T-helper 22 cell (primary cell): Measurements from ENCODE around the gene PGD.
"Not testable (repeated sequence)": the region's sequence is repeated elsewhere in the genome, so short reads cannot be mapped to it uniquely, and the experiment has no call there.

ENCODE experiments used
- DNase-seq: peaks from one replicate; pipeline ENCODE4 v3.0.0-alpha.2; 2020; ENCODE audit warnings: low read depth

Gene PGD

DNA sequence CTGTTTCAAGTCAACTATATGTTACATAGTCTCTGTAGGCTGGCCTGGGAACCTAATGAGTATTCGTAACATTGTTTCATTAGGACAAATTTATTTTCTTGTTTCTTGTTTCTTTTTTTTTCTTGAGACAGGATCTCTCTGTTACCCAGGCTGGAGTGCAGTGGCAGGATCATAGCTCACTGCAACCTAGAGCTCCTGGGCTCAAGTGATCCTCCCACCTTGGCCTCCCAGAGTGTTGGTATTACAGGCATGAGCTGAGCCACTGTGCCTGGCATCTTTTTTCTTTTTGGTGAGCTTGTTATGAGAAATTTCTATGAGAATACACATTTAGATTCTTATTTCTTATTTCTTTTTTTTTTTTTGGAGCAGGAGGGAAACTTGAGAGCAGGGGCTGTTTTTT is 38.2 kb downstream of the PGD start:
- no peak for DNase-seq

DNA sequence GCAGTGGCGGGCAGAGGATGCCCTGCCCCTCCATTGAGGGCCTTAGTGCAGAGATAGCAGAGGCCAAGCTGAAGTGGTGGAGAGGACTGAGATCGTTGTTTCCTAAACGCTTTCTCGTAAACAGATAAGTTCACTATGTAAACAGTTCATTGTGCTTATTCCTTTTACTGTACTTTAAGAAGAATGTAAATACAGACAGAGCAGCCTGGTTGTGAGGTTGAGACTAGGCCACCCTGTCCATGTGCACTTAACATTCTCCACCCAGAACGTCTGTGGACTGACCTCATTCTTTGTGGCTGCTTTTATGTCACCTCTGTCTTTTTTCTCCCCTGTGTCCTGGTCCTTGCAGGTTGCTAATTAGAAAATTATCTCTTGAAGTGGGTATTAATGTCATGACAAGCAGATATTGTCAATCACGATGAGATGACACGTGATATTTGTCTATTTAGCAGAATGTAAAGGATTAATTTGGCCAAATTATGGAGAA is 39.9 kb downstream of the PGD start:
- no peak for DNase-seq

DNA sequence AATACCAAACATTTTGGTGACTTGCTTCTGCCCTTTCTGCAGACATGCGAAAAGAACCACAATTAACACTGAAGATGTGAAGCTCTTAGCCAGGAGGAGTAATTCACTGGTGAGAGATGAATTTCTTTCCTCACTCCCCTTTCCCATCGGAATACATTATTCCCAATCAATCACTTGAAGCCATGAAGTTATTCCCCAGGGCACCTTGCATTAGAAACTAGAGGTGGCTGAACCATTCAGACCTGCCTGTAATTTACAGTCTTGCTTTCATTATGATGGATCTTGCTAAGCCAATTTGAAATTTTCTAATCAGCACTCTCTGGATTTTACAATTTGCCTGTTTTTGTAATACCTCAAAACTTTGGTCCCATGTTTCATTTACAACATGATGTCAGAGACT is 41.4 kb downstream of the PGD start:
- DNase-seq = no peak

DNA sequence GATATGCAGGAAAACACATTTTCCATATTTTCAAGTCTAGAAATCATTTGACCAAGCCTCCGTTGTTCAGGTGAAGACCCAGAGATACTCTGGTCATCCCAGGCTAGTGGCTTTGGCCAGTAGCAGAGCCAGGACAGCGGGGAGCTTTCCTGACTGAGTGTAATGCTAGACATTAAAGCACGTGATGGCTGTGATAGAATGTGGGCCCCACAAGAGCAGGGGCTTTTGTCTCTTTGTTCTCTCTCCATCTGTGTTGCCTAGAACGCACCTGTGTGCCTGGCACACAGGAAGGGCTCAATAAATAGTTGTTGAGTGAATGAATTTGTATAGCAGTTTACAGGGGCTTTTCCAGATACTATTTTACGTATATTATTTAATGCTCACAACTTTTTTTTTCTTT is 41.9 kb downstream of the PGD start:
- DNase-seq = no peak

DNA sequence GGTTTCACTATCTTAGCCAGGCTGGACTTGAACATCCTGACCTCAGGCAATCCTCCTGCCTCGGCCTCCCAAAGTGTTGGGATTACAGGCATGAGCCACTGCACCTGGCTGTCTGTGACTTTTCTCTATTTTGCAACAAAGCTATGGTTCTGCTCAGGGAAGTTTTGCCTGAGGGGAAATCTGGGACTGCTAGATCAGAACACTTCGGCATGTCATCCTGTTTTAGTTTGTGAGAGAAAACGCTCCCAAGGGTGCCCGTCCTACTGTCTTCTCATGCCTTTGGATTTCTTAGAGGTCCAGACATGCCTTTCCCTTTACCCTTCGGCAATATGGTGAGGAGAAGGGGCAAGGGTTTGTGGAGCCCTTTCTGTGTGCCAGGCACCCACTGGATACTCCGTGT is 45.4 kb downstream of the PGD start:
- no peak for DNase-seq

DNA sequence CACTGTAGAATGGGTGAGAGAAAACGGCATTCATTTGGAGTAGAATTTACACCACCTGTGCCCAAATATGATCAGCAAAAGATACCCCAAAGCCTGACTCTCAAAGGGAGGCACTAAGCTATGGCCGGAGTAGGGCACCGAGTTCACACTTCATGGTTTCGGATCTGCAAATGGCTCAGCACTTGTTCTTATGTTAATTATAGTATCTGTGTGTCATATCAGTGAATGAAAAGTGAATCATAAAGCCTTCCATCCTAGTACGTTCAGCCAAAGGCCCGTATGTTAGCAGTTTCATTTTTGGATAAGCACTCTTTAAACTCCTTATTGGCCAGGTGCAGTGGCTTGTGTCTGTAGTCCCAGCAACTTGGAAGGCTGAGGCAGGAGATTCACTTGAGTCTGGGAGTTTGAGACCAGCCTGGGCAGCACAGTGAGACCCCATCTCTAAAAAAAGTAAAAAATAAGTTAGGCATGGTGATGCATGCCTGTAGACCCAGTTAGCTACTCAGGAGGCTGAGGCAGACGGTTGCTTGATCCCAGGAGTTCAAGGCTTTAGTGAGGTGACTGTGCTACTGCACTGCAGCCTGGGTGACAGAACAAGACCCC is 46.0 kb downstream of the PGD start:
- DNase-seq = no peak

DNA sequence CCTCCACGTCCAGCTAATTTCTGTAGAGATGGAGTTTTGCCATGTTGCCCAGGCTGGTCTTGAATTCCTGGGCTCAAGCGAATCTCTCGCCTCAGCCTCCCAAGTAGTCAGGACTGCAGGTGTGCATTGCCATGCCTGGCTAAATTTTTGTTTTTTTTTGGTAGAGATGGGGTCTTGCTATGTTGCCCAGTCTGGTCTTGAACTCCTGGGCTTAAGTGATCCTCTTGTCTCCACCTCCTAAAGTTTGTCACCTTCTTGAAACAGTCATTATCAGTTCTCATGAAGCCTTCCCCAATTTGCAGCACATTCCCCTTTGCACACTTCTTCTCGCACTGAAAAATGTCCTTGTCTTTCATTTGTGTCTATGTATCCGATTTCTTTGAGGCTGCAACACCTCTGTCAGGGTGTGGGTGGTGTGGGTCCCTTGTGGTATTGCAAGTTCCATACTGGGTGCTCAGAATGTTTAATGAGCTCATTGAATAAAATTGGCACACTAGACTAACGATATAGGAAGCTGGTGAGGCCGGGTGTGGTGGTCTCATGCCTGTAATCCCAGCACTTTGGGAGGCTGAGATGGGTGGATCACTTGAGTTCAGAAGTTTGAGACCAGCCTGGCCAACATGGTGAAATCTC is 48.0 kb downstream of the PGD start:
- no peak for DNase-seq

DNA sequence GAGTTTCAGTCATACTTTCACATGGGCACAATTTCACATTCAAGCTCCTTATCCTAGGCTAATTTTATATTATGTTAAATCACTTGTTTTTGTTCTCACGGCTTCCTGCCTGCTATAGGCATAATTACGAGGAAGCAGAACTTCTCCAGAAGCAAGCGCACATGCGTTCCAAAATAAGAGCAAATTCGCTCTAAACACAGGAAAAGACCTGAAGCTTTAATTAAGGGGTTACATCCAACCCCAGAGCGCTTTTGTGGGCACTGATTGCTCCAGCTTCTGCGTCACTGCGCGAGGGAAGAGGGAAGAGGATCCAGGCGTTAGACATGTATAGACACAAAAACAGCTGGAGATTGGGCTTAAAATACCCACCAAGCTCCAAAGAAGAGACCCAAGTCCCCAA is 50.9 kb downstream of the PGD start, which contains the start of gene CORT:
CORT (plus strand) TSS at position 281 of the 400 bp plus-strand sequence. CDS start 193 bp downstream, outside the sequence.
- no peak for DNase-seq

DNA sequence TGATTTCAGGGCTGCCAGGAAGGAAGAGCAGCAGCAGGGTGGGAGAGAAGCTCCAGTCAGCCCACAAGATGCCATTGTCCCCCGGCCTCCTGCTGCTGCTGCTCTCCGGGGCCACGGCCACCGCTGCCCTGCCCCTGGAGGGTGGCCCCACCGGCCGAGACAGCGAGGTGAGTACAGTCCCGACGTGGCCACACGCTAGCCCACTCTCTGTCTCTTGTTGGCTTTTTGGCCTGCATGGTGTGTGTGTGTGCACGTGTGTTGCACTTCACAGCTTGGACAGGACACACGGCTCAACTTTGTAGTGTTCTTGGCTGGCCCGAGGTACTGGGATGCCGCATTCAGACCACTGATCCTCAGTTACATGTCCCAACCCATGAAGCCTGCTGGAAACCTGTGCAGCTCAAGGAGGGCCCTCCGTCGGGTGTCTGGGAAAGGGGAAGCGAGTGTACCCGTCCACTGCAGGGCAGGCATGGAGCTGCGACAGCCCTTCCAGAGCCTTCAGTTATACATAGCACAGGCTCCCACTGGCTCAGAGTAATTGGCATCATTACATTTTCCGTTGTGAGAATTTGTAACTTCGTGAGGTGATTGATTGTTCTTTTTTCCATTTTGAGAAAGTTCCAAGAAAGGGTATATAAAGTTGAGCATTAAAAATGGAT is 51.4 kb downstream of the PGD start:
- no peak for DNase-seq

DNA sequence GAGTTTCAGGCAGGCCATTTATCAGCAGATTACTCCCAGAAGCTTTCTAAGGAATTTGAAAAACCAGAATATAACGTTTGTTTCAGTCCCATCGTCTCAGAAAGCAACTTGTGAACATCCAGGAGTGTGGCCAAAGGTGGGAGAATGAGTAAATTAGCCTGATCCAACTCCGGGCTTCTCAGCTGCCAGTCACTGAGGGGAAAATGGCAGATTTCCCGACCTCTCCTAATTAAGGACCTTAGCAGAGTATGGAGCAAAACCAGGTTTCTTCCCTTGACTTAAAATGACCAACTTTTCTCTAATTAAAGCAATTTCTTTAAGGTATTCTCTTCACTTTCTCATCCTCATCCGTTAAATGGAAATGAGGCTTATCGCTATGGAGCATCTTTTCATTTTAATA is 52.0 kb downstream of the PGD start:
- no peak for DNase-seq

DNA sequence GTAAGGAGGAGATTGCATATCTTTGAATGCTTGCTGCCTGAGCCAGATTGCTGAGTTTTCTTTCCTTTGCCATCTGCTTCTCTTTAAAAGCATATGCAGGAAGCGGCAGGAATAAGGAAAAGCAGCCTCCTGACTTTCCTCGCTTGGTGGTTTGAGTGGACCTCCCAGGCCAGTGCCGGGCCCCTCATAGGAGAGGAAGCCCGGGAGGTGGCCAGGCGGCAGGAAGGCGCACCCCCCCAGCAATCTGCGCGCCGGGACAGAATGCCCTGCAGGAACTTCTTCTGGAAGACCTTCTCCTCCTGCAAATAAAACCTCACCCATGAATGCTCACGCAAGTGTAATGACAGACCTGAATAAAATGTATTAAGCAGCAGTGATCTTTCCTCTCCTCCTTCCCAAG is 52.4 kb downstream of the PGD start:
- DNase-seq = no peak

DNA sequence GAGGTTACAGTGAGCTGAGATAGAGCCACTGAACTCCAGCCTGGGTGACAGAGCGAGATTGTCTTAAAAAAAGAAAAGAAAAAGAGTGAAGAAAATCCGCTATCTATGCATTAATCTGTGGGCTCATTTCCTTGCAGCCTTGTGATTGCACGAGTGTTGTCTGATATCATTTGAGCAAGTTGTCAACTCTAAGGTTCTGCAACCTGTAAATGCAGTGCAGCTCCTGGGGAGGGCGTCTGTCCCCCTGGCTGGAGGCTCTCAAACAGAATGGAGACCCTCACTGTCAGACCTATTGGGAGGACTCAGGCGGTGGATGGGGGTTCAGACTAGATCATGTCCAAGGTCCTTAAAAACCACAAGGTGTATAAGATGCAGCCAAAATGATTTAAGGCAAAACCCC is 57.2 kb downstream of the PGD start:
- DNase-seq = no peak

DNA sequence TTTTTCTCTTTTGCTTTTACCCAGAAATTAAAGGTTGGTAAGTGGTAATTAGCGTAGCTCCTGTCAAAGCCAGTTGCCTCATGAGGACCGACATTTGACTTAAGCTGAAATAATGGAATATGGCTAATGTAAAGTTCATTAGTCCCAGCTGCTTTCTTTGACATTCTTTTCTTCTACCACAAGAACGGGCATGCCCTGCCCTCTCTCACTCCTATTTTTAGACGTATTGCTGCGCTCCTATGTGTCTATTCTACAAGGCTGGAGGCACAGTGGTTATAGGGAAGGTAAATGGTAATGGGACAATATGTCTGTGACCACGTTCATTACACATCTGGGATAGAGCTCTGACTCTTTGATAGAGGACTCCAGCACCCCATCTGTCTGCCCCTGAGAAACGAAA is 57.8 kb downstream of the PGD start:
- no peak for DNase-seq

DNA sequence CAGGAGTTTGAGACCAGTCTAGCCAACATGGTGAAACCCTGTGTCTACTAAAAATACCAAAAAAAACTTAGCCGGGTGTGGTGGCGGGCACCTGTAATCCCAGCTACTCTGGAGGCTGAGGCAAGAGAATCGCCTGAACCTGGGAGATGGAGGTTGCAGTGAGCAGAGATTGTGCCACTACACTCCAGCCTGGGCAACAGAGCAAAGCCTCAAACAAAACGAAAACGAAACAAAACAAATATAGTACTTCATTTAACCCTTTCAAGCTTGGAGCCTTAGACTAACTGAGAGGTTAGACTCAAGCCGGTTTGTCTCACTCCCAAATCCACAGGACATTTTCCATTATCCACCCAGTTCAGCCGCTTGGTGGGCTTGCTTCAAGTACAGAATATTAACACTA is 58.6 kb downstream of the PGD start:
- not testable (repeated sequence) for DNase-seq

DNA sequence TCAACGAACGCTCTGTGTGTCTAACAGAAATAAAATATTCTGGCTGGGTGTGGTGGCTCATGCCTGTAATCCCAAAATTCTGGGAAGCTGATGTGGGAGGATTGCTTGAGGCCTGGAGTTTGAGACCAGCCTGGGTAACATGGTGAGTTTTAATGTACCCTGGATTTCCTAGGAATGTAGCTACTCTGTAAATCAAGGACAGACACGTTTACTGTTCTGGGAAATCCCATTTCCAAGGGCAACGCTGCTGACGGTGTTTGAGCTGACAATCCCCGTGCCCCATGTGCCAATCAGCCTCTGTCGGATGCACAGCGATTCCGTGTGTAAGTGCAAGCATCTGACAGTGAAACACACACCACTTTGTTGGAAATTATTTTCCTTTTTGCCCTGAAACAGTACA is 59.0 kb downstream of the PGD start:
- DNase-seq = no peak

DNA sequence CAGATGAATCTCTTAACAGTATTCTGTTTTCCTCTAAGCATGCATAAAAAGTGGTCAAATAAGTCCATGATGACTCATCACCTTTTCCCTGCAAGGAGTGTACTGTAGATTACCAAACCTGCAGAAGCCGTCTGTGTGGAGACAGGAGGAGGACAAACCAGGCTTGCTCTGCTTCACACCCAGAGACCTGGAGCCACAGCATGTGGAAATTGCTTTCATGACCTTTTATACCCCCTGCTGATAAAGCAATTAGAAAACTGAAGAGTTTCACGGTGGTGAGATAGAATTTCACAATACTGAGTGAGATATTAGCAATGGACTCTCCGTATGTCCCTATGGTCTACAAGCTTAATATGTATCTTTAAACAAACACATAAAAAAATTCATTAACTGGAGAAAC is 60.3 kb downstream of the PGD start:
- DNase-seq = no peak

DNA sequence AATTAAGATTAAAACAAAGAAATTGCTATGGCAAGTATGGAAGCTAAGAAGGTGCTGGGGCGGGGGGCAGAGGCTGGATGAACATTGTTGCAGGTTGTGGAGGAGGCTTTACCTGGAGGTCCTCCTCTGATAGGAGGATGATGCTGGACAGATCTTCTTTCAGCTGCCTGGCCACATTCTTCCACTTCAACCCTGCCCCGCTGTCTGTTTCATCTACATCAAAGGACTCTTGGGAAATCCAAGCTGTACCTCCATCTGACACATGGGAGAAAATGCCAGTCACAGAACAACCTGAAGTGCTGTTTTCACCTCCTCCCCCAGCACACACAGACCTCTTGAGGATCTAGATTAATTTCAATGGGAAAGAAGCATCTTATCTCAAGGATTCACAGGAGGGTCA is 68.2 kb downstream of the PGD start:
- DNase-seq = no peak

DNA sequence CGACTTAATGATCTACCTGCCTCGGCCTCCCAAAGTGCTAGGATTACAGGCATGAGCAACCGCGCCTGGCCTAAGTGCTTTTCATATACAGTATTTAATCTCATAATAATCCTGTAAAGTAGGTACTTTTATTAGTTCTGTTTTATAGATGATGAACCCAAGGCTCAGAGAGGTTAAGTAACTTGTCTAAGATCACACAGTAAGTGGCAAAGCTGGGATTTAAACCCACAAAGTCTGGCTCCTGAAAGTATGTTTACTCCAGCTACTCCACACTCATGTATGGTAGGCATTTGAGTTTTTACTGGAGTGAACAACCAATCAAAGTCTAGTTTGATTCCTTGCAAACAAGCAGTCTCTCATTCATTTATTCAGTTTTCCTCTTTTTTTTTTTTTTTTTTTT is 71.2 kb downstream of the PGD start:
- DNase-seq = no peak
